IMR-90 (cell line): Measurements from ENCODE around the gene GNB1L. TPM values are rescaled to one million over a fixed set of nuclear protein-coding genes. Genes with fewer than 3 reads are reported as not detected.

ENCODE experiments used
- ATAC-seq: fragments of 200-7000 bp; cut with Tn5 transposase; 2 replicates; pipeline ENCODE4 v1.9.1; 2020; ENCODE audit warnings: low read depth, mild to moderate bottlenecking, moderate library complexity
- BruUV-seq: library from RNA; stranded (reverse); fragments of 400-500 nt; replicated peaks from 2 replicates; lab custom pipeline; 2021; lab: Mats Ljungman, UMichigan
- CTCF ChIA-PET: fragments of 300-600 bp; formaldehyde crosslinking; extraction: SDS; loops from one replicate; lab custom pipeline; 2021; ENCODE audit warnings: antibody characterized with exemption; lab: Yijun Ruan, JAX
- POLR2A ChIA-PET: fragments of 300-600 bp; sonication (Branson Sonifier 250); formaldehyde crosslinking; loops from one replicate; lab custom pipeline; 2022; ENCODE audit warnings: antibody characterized with exemption; ENCODE audit not compliant: unreplicated experiment; lab: Charles Lee
- DNase-seq: peaks from one replicate; pipeline ENCODE4 v3.0.0; 2013
- H2AFZ ChIP-seq: replicated peaks from 2 replicates; pipeline ENCODE3; 2013; ENCODE audit warnings: low read length, mild to moderate bottlenecking; ENCODE audit not compliant: poor library complexity
- H2AK5ac ChIP-seq: 2 replicates; pipeline ENCODE4 v1.6.1; 2013; ENCODE audit warnings: low read depth, low read length, inconsistent platforms
- H2AK9ac ChIP-seq: replicated peaks from 2 replicates; pipeline ENCODE3; 2013; ENCODE audit warnings: mild to moderate bottlenecking, low read depth, low read length, moderate library complexity; ENCODE audit not compliant: poor library complexity
- H2BK120ac ChIP-seq: 2 replicates; pipeline ENCODE4 v1.6.1; 2013; ENCODE audit warnings: low read depth, low read length, inconsistent platforms
- H2BK15ac ChIP-seq: 3 replicates; pipeline ENCODE4 v1.6.1; 2013; ENCODE audit warnings: low read depth, low read length, inconsistent platforms
- H2BK20ac ChIP-seq: 2 replicates; pipeline ENCODE4 v1.6.1; 2013; ENCODE audit warnings: low read depth, mild to moderate bottlenecking, inconsistent platforms, low read length, moderate library complexity
- H2BK5ac ChIP-seq: 2 replicates; pipeline ENCODE4 v1.6.1; 2013; ENCODE audit warnings: mild to moderate bottlenecking, low read depth, low read length, inconsistent platforms; ENCODE audit not compliant: poor library complexity, severe bottlenecking
- H3K14ac ChIP-seq: replicated peaks from 2 replicates; pipeline ENCODE4 v1.6.1; 2013; ENCODE audit warnings: low read depth, low read length, inconsistent platforms
- H3K18ac ChIP-seq: 2 replicates; pipeline ENCODE4 v1.6.1; 2013; ENCODE audit warnings: low read depth, low read length, control low read depth
- H3K23ac ChIP-seq: 2 replicates; pipeline ENCODE4 v1.6.1; 2013; ENCODE audit warnings: low read depth, low read length, inconsistent platforms
- H3K27ac ChIP-seq: 2 replicates; pipeline ENCODE4 v1.5.1; 2013; ENCODE audit warnings: mild to moderate bottlenecking, control low read depth, low read length; ENCODE audit not compliant: insufficient read depth
- H3K27me3 ChIP-seq: 2 replicates; pipeline ENCODE4 v1.6.1; 2013; ENCODE audit warnings: low read length; ENCODE audit not compliant: control insufficient read depth, insufficient read depth
- H3K36me3 ChIP-seq: 2 replicates; pipeline ENCODE4 v1.6.1; 2013; ENCODE audit warnings: low read length, mixed read lengths; ENCODE audit not compliant: control insufficient read depth, insufficient read depth
- H3K4ac ChIP-seq: 2 replicates; pipeline ENCODE4 v1.6.1; 2013; ENCODE audit warnings: low read depth, low read length, inconsistent platforms
- H3K4me1 ChIP-seq: 2 replicates; pipeline ENCODE4 v1.6.1; 2013; ENCODE audit warnings: low read length, mixed read lengths; ENCODE audit not compliant: control insufficient read depth, insufficient read depth
- H3K4me2 ChIP-seq: 2 replicates; pipeline ENCODE4 v1.6.1; 2013; ENCODE audit warnings: low read depth, mild to moderate bottlenecking, control low read depth, low read length, moderate library complexity
- H3K4me3 ChIP-seq: 2 replicates; pipeline ENCODE4 v1.5.1; 2013; ENCODE audit warnings: low read depth, mild to moderate bottlenecking, control low read depth, low read length, moderate library complexity; ENCODE audit not compliant: insufficient read depth
- H3K56ac ChIP-seq: 2 replicates; pipeline ENCODE4 v1.6.1; 2013; ENCODE audit warnings: low read length, inconsistent platforms; ENCODE audit not compliant: insufficient read depth; ENCODE audit errors: extremely low read depth
- H3K79me1 ChIP-seq, 2 experiments: 2 replicates each; pipeline ENCODE4 v1.6.1; 2013; ENCODE audit warnings: low read length in 2 of 2, inconsistent platforms in 1 of 2, low read depth in 1 of 2
- H3K9ac ChIP-seq: 2 replicates; pipeline ENCODE4 v1.6.1; 2013; ENCODE audit warnings: low read depth, low read length, control low read depth
- H3K9me1 ChIP-seq: 2 replicates; pipeline ENCODE4 v1.6.1; 2013; ENCODE audit warnings: low read length, inconsistent platforms; ENCODE audit not compliant: insufficient read depth
- H3K9me3 ChIP-seq: 2 replicates; pipeline ENCODE4 v1.6.1; 2013; ENCODE audit warnings: low read length; ENCODE audit not compliant: control insufficient read depth, insufficient read depth
- H4K20me1 ChIP-seq: 2 replicates; pipeline ENCODE4 v1.6.1; 2013; ENCODE audit warnings: low read length, inconsistent platforms; ENCODE audit not compliant: insufficient read depth
- H4K5ac ChIP-seq: 2 replicates; pipeline ENCODE4 v1.6.1; 2013; ENCODE audit warnings: mild to moderate bottlenecking, low read depth, low read length, control low read depth
- H4K8ac ChIP-seq, 2 experiments: 2 replicates each; pipeline ENCODE4 v1.6.1; 2013; ENCODE audit warnings: low read depth in 2 of 2, low read length in 2 of 2, control low read depth in 1 of 2, inconsistent platforms in 1 of 2
- H4K91ac ChIP-seq: 2 replicates; pipeline ENCODE4 v1.6.1; 2013; ENCODE audit warnings: low read depth, low read length, inconsistent platforms; ENCODE audit not compliant: insufficient read depth
- BHLHE40 ChIP-seq: fragments of 150-350 bp; IDR thresholded peaks from 2 replicates; pipeline ENCODE4 v1.6.1; 2016; ENCODE audit warnings: mild to moderate bottlenecking, low read depth, low read length
- ELK1 ChIP-seq: fragments of 150-350 bp; IDR thresholded peaks from 2 replicates; pipeline ENCODE4 v1.6.1; 2016; ENCODE audit warnings: low read depth, mild to moderate bottlenecking, low read length, moderate library complexity, borderline replicate concordance
- MAFK ChIP-seq: IDR thresholded peaks from 2 replicates; pipeline ENCODE4 v1.6.1; 2012; ENCODE audit warnings: low read depth, low read length, improper control_type of control experiment
- MAZ ChIP-seq: IDR thresholded peaks from 2 replicates; pipeline ENCODE4 v1.6.1; 2012; ENCODE audit warnings: low read depth, mild to moderate bottlenecking, low read length, improper control_type of control experiment, moderate library complexity, borderline replicate concordance
- NFE2L2 ChIP-seq: fragments of 150-350 bp; IDR thresholded peaks from 2 replicates; pipeline ENCODE4 v1.6.1; 2016; ENCODE audit warnings: low read depth, mild to moderate bottlenecking, low read length
- RAD21 ChIP-seq: IDR thresholded peaks from 2 replicates; pipeline ENCODE4 v1.6.1; 2012; ENCODE audit warnings: low read length, improper control_type of control experiment
- RFX5 ChIP-seq: IDR thresholded peaks from 2 replicates; pipeline ENCODE4 v1.8.0; 2012; ENCODE audit warnings: low read depth, mild to moderate bottlenecking, low read length, moderate library complexity
- SMC3 ChIP-seq: fragments of 150-350 bp; IDR thresholded peaks from 2 replicates; pipeline ENCODE4 v1.6.1; 2016; ENCODE audit warnings: low read depth, mild to moderate bottlenecking, antibody characterized with exemption, low read length, moderate library complexity
- WGBS, 2 experiments: methylation state at CpG; one replicate each; pipeline versions ENCODE4 v1.1.5 to v1.1.7; 2013; ENCODE audit warnings: missing lambda C conversion rate in 2 of 2; ENCODE audit not compliant: insufficient read length in 1 of 2; ENCODE audit errors: extremely low coverage in 2 of 2; 5-methylcytosine and 5-hydroxymethylcytosine counted together
- dilution Hi-C: fragments of 300-500 bp; cut with HindIII; formaldehyde crosslinking; loops from one replicate; pipeline ENCODE4 v1.14.3; 2018; ENCODE audit warnings: low sequenced_read_pairs; ENCODE audit not compliant: unreplicated experiment
- in situ Hi-C: fragments of 300-500 bp; cut with MboI; formaldehyde crosslinking; loops from 3 replicates; pipeline ENCODE4 v1.14.3; 2019; ENCODE audit warnings: low sequenced_read_pairs, inconsistent platforms, mixed read lengths
- intact Hi-C: fragments of 100-400 bp; cut with micrococcal nuclease; formaldehyde crosslinking; loops from 2 replicates; pipeline ENCODE4 v1.10.0; 2022
- polyA plus RNA-seq, 3 experiments: library from polyadenylated mRNA; depleted of rRNA; stranded (reverse); fragments of >200 nt; gene quantifications; 2 replicates each; pipeline ENCODE4 v1.2.3, GENCODE V29; 2012; ENCODE audit warnings: low replicate concordance in 1 of 3
- total RNA-seq: library from RNA; depleted of rRNA; stranded (reverse); fragments of >200 nt; gene quantifications from 2 replicates; pipeline ENCODE4 v1.2.3, GENCODE V29; 2012

The GNB1L gene
- total and polyA plus RNA-seq, 2 of the 4 experiments (the other 2 are of a cell fraction): 2.5 to 4.4 TPM

- no peak overlapping the region for H3K4me3 ChIP-seq
- H2BK15ac ChIP-seq: no peak overlapping the region
- no peaks in the 10 kb centered on the region for H3K79me1 ChIP-seq
- H2AK9ac ChIP-seq: no peak overlapping the region
- TF ChIP-seq MAFK (no peak), ELK1 (no peak), NFE2L2 (no peak), RAD21 (no peak), RFX5 (no peak), SMC3 (no peak), BHLHE40 (no peak), MAZ (no peak)
- H3K36me3 ChIP-seq: no peaks in the 10 kb centered on the region
- H3K9me1 ChIP-seq: no peaks in the 10 kb centered on the region
- H3K4me2 ChIP-seq: no peak overlapping the region
- H3K27me3 ChIP-seq: peaks cover 93% of the 10 kb centered on the region
- H4K8ac ChIP-seq: no peak overlapping the region
- no peak overlapping the region for H2BK5ac ChIP-seq
- H2AFZ ChIP-seq: no peak overlapping the region
- no peak overlapping the region for H4K5ac ChIP-seq
- DNase-seq (no peak), ATAC-seq (no peak)
- no peak overlapping the region for H3K14ac ChIP-seq
- in situ Hi-C loops: no loop called here
- no peak overlapping the region for H3K56ac ChIP-seq
- dilution Hi-C loops: no loop called here
- WGBS, 2 experiments: 53% methylated on average over 6 of the region's 17 CpGs; no CpG with 5 or more reads in 1 of the 2 experiments
- BruUV-seq: no TSS peak
- H3K23ac ChIP-seq: no peak overlapping the region
- H4K20me1 ChIP-seq: no peaks in the 10 kb centered on the region
- no peak overlapping the region for H2BK20ac ChIP-seq
- H3K18ac ChIP-seq: no peak overlapping the region
- H3K9me3 ChIP-seq: peaks cover 4% of the 10 kb centered on the region; the same call in 1 of the 2 replicates
- H2AK5ac ChIP-seq: no peak overlapping the region
- H3K4me1 ChIP-seq: peaks cover 4% of the 10 kb centered on the region; the same call in 1 of the 2 replicates
- intact Hi-C loops: no loop called here
- no peak overlapping the region for H3K27ac ChIP-seq
- H3K9ac ChIP-seq: no peak overlapping the region
- ChIA-PET CTCF (no interaction called here), POLR2A (no interaction called here)
- H3K4ac ChIP-seq: no peak overlapping the region
- no peak overlapping the region for H4K91ac ChIP-seq
- H2BK120ac ChIP-seq: no peak overlapping the region
Observed at GRCh38 chr22:19764299-19764593, 90.4 kb downstream of the GNB1L start.
